K562 (cell line): ENCODE measurements around the gene SRMS. TPM values are rescaled to one million over a fixed set of nuclear protein-coding genes. Genes with fewer than 3 reads are reported as not detected.

Experiments used
- ATAC-seq: fragments of 200-7000 bp; cut with Tn5 transposase; 3 replicates; pipeline ENCODE4 v1.9.1; 2020; ENCODE audit warnings: moderate library complexity
- BruUV-seq: library from RNA; stranded (reverse); fragments of 400-500 nt; replicated peaks from 2 replicates; lab custom pipeline; 2021; lab: Mats Ljungman, UMichigan
- CTCF ChIA-PET: fragments of 300-600 bp; formaldehyde crosslinking; extraction: SDS; loops from one replicate; lab custom pipeline; 2021; ENCODE audit warnings: low intra/inter-chr PET ratio; lab: Yijun Ruan, JAX
- POLR2A ChIA-PET: fragments of 300-600, 350-650 bp; sonication (Branson Sonifier 250); formaldehyde crosslinking; extraction: SDS; loops from one replicate; lab custom pipeline; 2021; ENCODE audit warnings: antibody characterized with exemption, inconsistent platforms; lab: Yijun Ruan, JAX
- DNase-seq, 4 experiments: peaks; one replicate each; pipeline versions ENCODE4 v3.0.0 to v3.0.0-alpha.2; 2011 to 2018; ENCODE audit warnings: low spot score in 3 of 4, mixed read lengths in 3 of 4; ENCODE audit errors: extremely low read depth in 1 of 4
- FAIRE-seq: peaks from 2 replicates; lab custom pipeline; 2011; peaks lifted over from hg19 to GRCh38; lab: Jason Lieb, UNC
- H2AFZ ChIP-seq: 2 replicates; pipeline ENCODE4 v1.6.0; 2011; ENCODE audit warnings: low read depth, low read length, control low read depth, inconsistent platforms
- H3K27ac ChIP-seq: fragments of 200-600 bp; 3 replicates; pipeline ENCODE4 v1.8.0; 2011; ENCODE audit warnings: low read depth, mild to moderate bottlenecking, control low read depth, inconsistent platforms, low read length, moderate library complexity, mixed read lengths; ENCODE audit errors: extremely low read depth
- H3K27me3 ChIP-seq, 2 experiments: fragments of 300-600 bp in 1 of 2; 2 replicates in 1 of 2; 3 replicates in 1 of 2; pipeline versions ENCODE4 v1.6.0 to v1.8.0; 2011; ENCODE audit warnings: inconsistent platforms in 2 of 2, low read length in 2 of 2, mild to moderate bottlenecking in 1 of 2, mixed read lengths in 1 of 2, moderate library complexity in 1 of 2; ENCODE audit not compliant: control insufficient read depth in 2 of 2, insufficient read depth in 2 of 2
- H3K36me3 ChIP-seq: fragments of 300-600 bp; 3 replicates; pipeline ENCODE4 v1.8.0; 2011; ENCODE audit warnings: mild to moderate bottlenecking, low read length, inconsistent platforms; ENCODE audit not compliant: control insufficient read depth, insufficient read depth
- H3K4me1 ChIP-seq, 2 experiments: fragments of 200-600 bp in 1 of 2; replicated peaks in 1 of 2; 2 replicates in 1 of 2; 3 replicates in 1 of 2; pipeline versions ENCODE4 v1.5.1 to v1.8.0; 2011; ENCODE audit warnings: inconsistent platforms in 2 of 2, low read length in 2 of 2, mild to moderate bottlenecking in 1 of 2, mixed read lengths in 1 of 2, moderate library complexity in 1 of 2; ENCODE audit not compliant: control insufficient read depth in 2 of 2, insufficient read depth in 2 of 2
- H3K4me2 ChIP-seq: 2 replicates; pipeline ENCODE4 v1.6.1; 2011; ENCODE audit warnings: low read length, control low read depth, inconsistent platforms, mixed read lengths; ENCODE audit not compliant: insufficient read depth
- H3K4me3 ChIP-seq: fragments of 200-600 bp; sonication (generic), shearing (Covaris generic); 2 replicates; pipeline ENCODE4 v1.5.1; 2016; ENCODE audit warnings: control low read depth, inconsistent platforms
- H3K79me2 ChIP-seq: fragments of 200-600 bp; 3 replicates; pipeline ENCODE4 v1.8.0; 2011; ENCODE audit warnings: low read length, inconsistent platforms; ENCODE audit not compliant: control insufficient read depth, insufficient read depth
- H3K9ac ChIP-seq, 2 experiments: 2 replicates each; pipeline versions ENCODE4 v1.6.0 to v1.6.1; 2011; ENCODE audit warnings: low read depth in 2 of 2, low read length in 2 of 2, control low read depth in 1 of 2, inconsistent platforms in 1 of 2, mild to moderate bottlenecking in 1 of 2, mixed read lengths in 1 of 2; ENCODE audit not compliant: insufficient read depth in 1 of 2
- H3K9me1 ChIP-seq: one replicate; pipeline ENCODE4 v1.6.0; 2011; ENCODE audit warnings: inconsistent platforms, mild to moderate bottlenecking, low read length, moderate library complexity; ENCODE audit not compliant: control insufficient read depth, insufficient read depth
- H3K9me3 ChIP-seq: replicated peaks from 2 replicates; pipeline ENCODE4 v1.5.1; 2011; ENCODE audit warnings: low read depth, low read length, inconsistent platforms; ENCODE audit not compliant: control insufficient read depth, insufficient read depth
- H4K20me1 ChIP-seq: replicated peaks from 2 replicates; pipeline ENCODE4 v1.6.1; 2011; ENCODE audit warnings: low read length, inconsistent platforms, mixed read lengths; ENCODE audit not compliant: control insufficient read depth, insufficient read depth
- JUN ChIP-seq, 2 experiments: sonication (generic) in 1 of 2; formaldehyde crosslinking in 1 of 2; IDR thresholded peaks; 2 replicates each; pipeline versions ENCODE4 v1.6.1 to v1.8.0; 2012 to 2022; ENCODE audit warnings: borderline replicate concordance in 2 of 2, mild to moderate bottlenecking in 2 of 2, improper control_type of control experiment in 1 of 2, low read depth in 1 of 2, low read length in 1 of 2, missing genetic modification reagents in 1 of 2
- POLR2G ChIP-seq: fragments of 200-400 bp; formaldehyde crosslinking; IDR thresholded peaks from 2 replicates; pipeline ENCODE4 v1.6.1; 2017; ENCODE audit warnings: low read depth, mild to moderate bottlenecking, antibody characterized with exemption, low read length, moderate library complexity
- WGBS: fragments of 100-300 bp; shearing (Covaris generic); methylation state at CpG from one replicate; pipeline ENCODE4 v1.1.6; 2016; ENCODE audit warnings: low coverage, mixed read lengths; ENCODE audit not compliant: insufficient coverage; ENCODE audit errors: missing lambda C conversion rate; 5-methylcytosine and 5-hydroxymethylcytosine counted together
- in situ Hi-C: fragments of 300-500 bp; cut with MboI; formaldehyde crosslinking; loops from 4 replicates; pipeline ENCODE4 v1.15.0; 2018; ENCODE audit warnings: inconsistent platforms, mixed read lengths
- intact Hi-C: fragments of 100-400 bp; cut with micrococcal nuclease; formaldehyde crosslinking; loops from 2 replicates; pipeline ENCODE4 v1.14.2; 2022
- polyA plus RNA-seq, 8 experiments: library from polyadenylated mRNA; depleted of rRNA in 4 of 8; stranded (reverse) in 5 of 8; unstranded in 3 of 8; fragments of >200 nt; fragmentation: Nextera tagmentation in 2 of 8; fragmentation: Illumina TruSeq in 1 of 8; extraction: Ambion mirVana in 2 of 8; extraction: Trizol in 1 of 8; gene quantifications; 2 replicates each; pipeline versions ENCODE4 v1.2.1 to v1.2.3, GENCODE V29; 2011 to 2014; ENCODE audit warnings: inconsistent platforms in 1 of 8, missing spikeins in 1 of 8
- total RNA-seq, 7 experiments: library from RNA; depleted of rRNA in 6 of 7; stranded (reverse); fragments of >200 nt in 6 of 7; fragmentation: Illumina TruSeq in 2 of 7; extraction: Trizol in 2 of 7; gene quantifications; 2 replicates each; pipeline versions ENCODE4 v1.2.1 to v1.2.3, GENCODE V29; 2011 to 2021; ENCODE audit warnings: low replicate concordance in 1 of 7

Gene SRMS
- total and polyA plus RNA-seq, 9 of the 15 experiments (the other 6 are each of a cell fraction or from before 2014, with no cell fraction given) = 0.07 TPM; not detected in 8

- DNase-seq (no peak), ATAC-seq (peak; percentile 2), FAIRE-seq (no peak)
- no peak overlapping the region for H3K27ac ChIP-seq
- H3K4me1 ChIP-seq = peaks cover 4 to 89% of the 10 kb centered on the region in 2 experiments; a peak in 4 of 5 replicates
- H2AFZ ChIP-seq = no peak overlapping the region
- intact Hi-C loops = no loop called here
- H3K9me1 ChIP-seq = peaks cover 3% of the 10 kb centered on the region
- H3K36me3 ChIP-seq = no peaks in the 10 kb centered on the region
- peaks cover 3% of the 10 kb centered on the region; the same call in 1 of the 2 replicates for H4K20me1 ChIP-seq
- H3K79me2 ChIP-seq = no peaks in the 10 kb centered on the region
- in situ Hi-C loops = no loop called here
- no peaks in the 10 kb centered on the region for H3K9me3 ChIP-seq
- ChIA-PET CTCF (no interaction called here), POLR2A (interaction anchor here (0.6 to 2.3 kb wide), 7 partner anchors 9 to 18 kb away, joined by 3 to 7 read pairs (median 4); partner anchors contain the start of gene FNDC11)
- H3K9ac ChIP-seq = peak overlapping the region in 1 of 2 experiments; percentile 58; a peak in 2 of 4 replicates
- H3K4me2 ChIP-seq = no peak overlapping the region
- WGBS = 43% methylated on average over 22 of the region's 28 CpGs
- no peak overlapping the region for H3K4me3 ChIP-seq
- BruUV-seq = no TSS peak
- no peak for TF ChIP-seq JUN (IDR thresholded peaks at IDR 0.05; ENCODE audit: borderline replicate concordance, low read depth, low read length)
- TF ChIP-seq JUN (CRISPR knock-in tag; IDR thresholded peaks at IDR 0.05; ENCODE audit: borderline replicate concordance) = no peak
- peak; percentile 64 for TF ChIP-seq POLR2G
- H3K27me3 ChIP-seq = peaks cover 0 to 6% of the 10 kb centered on the region in 2 experiments; a peak in 1 of 5 replicates
Observed at GRCh38 chr20:63570281-63571086, 22.9 kb upstream of the SRMS start.
